DOHH2 (cell line): Measurements from ENCODE around the gene MYZAP.

Source experiments
- CTCF ChIP-seq: fragments of 200-600 bp; sonication (generic); IDR thresholded peaks from one replicate; pipeline ENCODE4 v1.5.1; 2014; ENCODE audit warnings: antibody characterized with exemption, mild to moderate bottlenecking, low read depth, low read length; ENCODE audit not compliant: poor library complexity, severe bottlenecking
- EZH2phosphoT487 ChIP-seq: fragments of 200-600 bp; sonication (generic); IDR thresholded peaks from 2 replicates; pipeline ENCODE4 v1.6.1; 2017; ENCODE audit warnings: borderline replicate concordance, mild to moderate bottlenecking, antibody characterized with exemption, low read length, moderate library complexity, mixed read lengths

- TF ChIP-seq CTCF: no peak
- TF ChIP-seq EZH2phosphoT487: no peak
Observed at GRCh38 chr15:57580866-57581265, 10.8 kb upstream of the MYZAP start.
